ENCODE data around the gene NBEAL2. TPM values are rescaled to one million over a fixed set of nuclear protein-coding genes. Genes with fewer than 3 reads are reported as not detected.

The NBEAL2 gene
- total RNA-seq, 1 donor from 2014 or later: 14.8 TPM

DNA sequence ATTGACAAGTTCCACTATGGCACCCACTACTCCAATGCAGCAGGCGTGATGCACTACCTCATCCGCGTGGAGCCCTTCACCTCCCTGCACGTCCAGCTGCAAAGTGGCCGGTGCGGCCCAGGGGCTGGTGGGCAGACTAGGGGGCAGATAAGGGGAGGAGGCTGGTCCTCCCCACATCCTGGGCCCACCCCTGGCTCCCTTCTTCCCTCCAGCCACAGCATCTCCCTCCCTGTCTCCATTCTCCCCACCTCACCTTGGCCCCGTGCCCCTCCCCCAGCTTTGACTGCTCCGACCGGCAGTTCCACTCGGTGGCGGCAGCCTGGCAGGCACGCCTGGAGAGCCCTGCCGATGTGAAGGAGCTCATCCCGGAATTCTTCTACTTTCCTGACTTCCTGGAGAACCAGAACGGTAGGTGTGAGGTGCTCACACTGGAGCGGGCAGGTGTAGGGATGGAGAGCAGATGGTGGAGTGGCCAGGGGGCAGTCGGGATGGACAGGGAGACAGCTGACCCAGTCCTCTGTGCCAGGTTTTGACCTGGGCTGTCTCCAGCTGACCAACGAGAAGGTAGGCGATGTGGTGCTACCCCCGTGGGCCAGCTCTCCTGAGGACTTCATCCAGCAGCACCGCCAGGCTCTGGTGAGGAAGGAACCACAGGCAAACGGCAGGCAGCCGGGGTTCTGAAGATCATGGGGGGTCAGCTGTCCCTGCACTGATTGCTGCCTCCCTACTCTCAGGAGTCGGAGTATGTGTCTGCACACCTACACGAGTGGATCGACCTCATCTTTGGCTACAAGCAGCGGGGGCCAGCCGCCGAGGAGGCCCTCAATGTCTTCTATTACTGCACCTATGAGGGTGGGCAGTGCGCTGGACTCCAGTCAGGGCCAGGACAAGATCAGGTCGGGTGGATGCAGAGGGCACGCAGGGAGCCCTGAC lies 26.0 kb downstream of the NBEAL2 start:
- TF ChIP-seq EZH2 (IDR thresholded peaks at IDR 0.05; ENCODE audit: insufficient read depth, low read length) (no peak), CTCF (IDR thresholded peaks at IDR 0.05; ENCODE audit: insufficient read depth, low read depth, low read length) (no peak)
- Histone ChIP-seq H3K9ac (ENCODE audit: low read length) (no peak overlapping the region), H3K27ac (ENCODE audit: low read depth, low read length) (no peak overlapping the region), H3K4me1 (ENCODE audit: insufficient read depth, low read length) (peaks cover 10% of the 10 kb centered on the region), H3K27me3 (ENCODE audit: insufficient read depth, low read length) (no peaks in the 10 kb centered on the region), H3K36me3 (ENCODE audit: insufficient read depth, low read length) (no peaks in the 10 kb centered on the region), H3K9me3 (ENCODE audit: insufficient read depth, low read depth, low read length) (no peaks in the 10 kb centered on the region), H4K20me1 (ENCODE audit: insufficient read depth, low read length) (no peaks in the 10 kb centered on the region), H3K79me2 (ENCODE audit: insufficient read depth, low read length) (no peaks in the 10 kb centered on the region), H3K4me2 (ENCODE audit: low read length) (no peak overlapping the region), H2AFZ (ENCODE audit: low read depth, low read length) (no peak overlapping the region), H3K4me3 (ENCODE audit: insufficient read depth, low read depth, low read length) (no peak overlapping the region)
- no peak for DNase-seq (ENCODE audit: low read depth)
- Mint-ChIP-seq H3K9me3 (ENCODE audit: unreplicated experiment) (peaks cover 2% of the 10 kb centered on the region), H3K36me3 (ENCODE audit: low read depth, unreplicated experiment) (peaks cover 17% of the 10 kb centered on the region), H3K4me1 (ENCODE audit: low read depth, unreplicated experiment) (peaks cover 4% of the 10 kb centered on the region), H3K27ac (ENCODE audit: unreplicated experiment) (no peak overlapping the region), H3K4me3 (ENCODE audit: unreplicated experiment) (no peak overlapping the region), H3K27me3 (ENCODE audit: low read depth, unreplicated experiment) (peaks cover 3% of the 10 kb centered on the region)
- no peak for FAIRE-seq

- Histone ChIP-seq H3K9me3 (ENCODE audit: insufficient read depth, low read depth, low read length) (no peaks in the 10 kb centered on the region), H4K20me1 (ENCODE audit: insufficient read depth, low read length) (no peaks in the 10 kb centered on the region), H3K27ac (ENCODE audit: low read depth, low read length) (no peak overlapping the region), H2AFZ (ENCODE audit: low read depth, low read length) (no peak overlapping the region), H3K4me2 (ENCODE audit: low read length) (no peak overlapping the region), H3K36me3 (ENCODE audit: insufficient read depth, low read length) (no peaks in the 10 kb centered on the region), H3K9ac (ENCODE audit: low read length) (no peak overlapping the region), H3K79me2 (ENCODE audit: insufficient read depth, low read length) (no peaks in the 10 kb centered on the region), H3K27me3 (ENCODE audit: insufficient read depth, low read length) (no peaks in the 10 kb centered on the region), H3K4me3 (ENCODE audit: insufficient read depth, low read depth, low read length) (no peak overlapping the region), H3K4me1 (ENCODE audit: insufficient read depth, low read length) (peaks cover 10% of the 10 kb centered on the region)
- no peak for TF ChIP-seq EZH2 (IDR thresholded peaks at IDR 0.05; ENCODE audit: insufficient read depth, low read length)
- no peak for TF ChIP-seq CTCF (IDR thresholded peaks at IDR 0.05; ENCODE audit: insufficient read depth, low read depth, low read length)
- FAIRE-seq: no peak
- Mint-ChIP-seq H3K27me3 (ENCODE audit: low read depth, unreplicated experiment) (peaks cover 3% of the 10 kb centered on the region), H3K36me3 (ENCODE audit: low read depth, unreplicated experiment) (peaks cover 17% of the 10 kb centered on the region), H3K9me3 (ENCODE audit: unreplicated experiment) (peaks cover 2% of the 10 kb centered on the region), H3K4me1 (ENCODE audit: low read depth, unreplicated experiment) (peaks cover 4% of the 10 kb centered on the region), H3K4me3 (ENCODE audit: unreplicated experiment) (no peak overlapping the region), H3K27ac (ENCODE audit: unreplicated experiment) (no peak overlapping the region)
- no peak for DNase-seq (ENCODE audit: low read depth)
Measured at GRCh38 chr3:47006145-47006651, 26.7 kb downstream of the NBEAL2 start.

- Mint-ChIP-seq H3K4me3 (ENCODE audit: unreplicated experiment) (no peak overlapping the region), H3K36me3 (ENCODE audit: low read depth, unreplicated experiment) (peaks cover 17% of the 10 kb centered on the region), H3K9me3 (ENCODE audit: unreplicated experiment) (peaks cover 2% of the 10 kb centered on the region), H3K4me1 (ENCODE audit: low read depth, unreplicated experiment) (peaks cover 4% of the 10 kb centered on the region), H3K27me3 (ENCODE audit: low read depth, unreplicated experiment) (peaks cover 3% of the 10 kb centered on the region), H3K27ac (ENCODE audit: unreplicated experiment) (no peak overlapping the region)
- Histone ChIP-seq H3K9ac (ENCODE audit: low read length) (no peak overlapping the region), H3K79me2 (ENCODE audit: insufficient read depth, low read length) (no peaks in the 10 kb centered on the region), H3K4me3 (ENCODE audit: insufficient read depth, low read depth, low read length) (no peak overlapping the region), H3K27me3 (ENCODE audit: insufficient read depth, low read length) (no peaks in the 10 kb centered on the region), H3K27ac (ENCODE audit: low read depth, low read length) (no peak overlapping the region), H3K4me1 (ENCODE audit: insufficient read depth, low read length) (peaks cover 10% of the 10 kb centered on the region), H3K4me2 (ENCODE audit: low read length) (no peak overlapping the region), H4K20me1 (ENCODE audit: insufficient read depth, low read length) (no peaks in the 10 kb centered on the region), H3K36me3 (ENCODE audit: insufficient read depth, low read length) (no peaks in the 10 kb centered on the region), H3K9me3 (ENCODE audit: insufficient read depth, low read depth, low read length) (no peaks in the 10 kb centered on the region), H2AFZ (ENCODE audit: low read depth, low read length) (no peak overlapping the region)
- FAIRE-seq (no peak), DNase-seq (ENCODE audit: low read depth) (no peak)
- TF ChIP-seq EZH2 (IDR thresholded peaks at IDR 0.05; ENCODE audit: insufficient read depth, low read length): no peak
- TF ChIP-seq CTCF (IDR thresholded peaks at IDR 0.05; ENCODE audit: insufficient read depth, low read depth, low read length): no peak
Measured at GRCh38 chr3:47007001-47007400, 27.5 kb downstream of the NBEAL2 start.

All from astrocyte (in vitro differentiated cells and primary cell).